HG02885 (cell line): ENCODE data around the gene TMEM107.

Experiments used
- ATAC-seq: cut with Tn5 transposase; IDR thresholded peaks from one replicate; pipeline ENCODE4 v1.9.1; 2021; ENCODE audit warnings: mild to moderate bottlenecking; ENCODE audit not compliant: unreplicated experiment, poor library complexity

The TMEM107 gene

GRCh38 chr17:8140065-8141029, 35.8 kb downstream of the TMEM107 start:
- no peak for ATAC-seq

DNA sequence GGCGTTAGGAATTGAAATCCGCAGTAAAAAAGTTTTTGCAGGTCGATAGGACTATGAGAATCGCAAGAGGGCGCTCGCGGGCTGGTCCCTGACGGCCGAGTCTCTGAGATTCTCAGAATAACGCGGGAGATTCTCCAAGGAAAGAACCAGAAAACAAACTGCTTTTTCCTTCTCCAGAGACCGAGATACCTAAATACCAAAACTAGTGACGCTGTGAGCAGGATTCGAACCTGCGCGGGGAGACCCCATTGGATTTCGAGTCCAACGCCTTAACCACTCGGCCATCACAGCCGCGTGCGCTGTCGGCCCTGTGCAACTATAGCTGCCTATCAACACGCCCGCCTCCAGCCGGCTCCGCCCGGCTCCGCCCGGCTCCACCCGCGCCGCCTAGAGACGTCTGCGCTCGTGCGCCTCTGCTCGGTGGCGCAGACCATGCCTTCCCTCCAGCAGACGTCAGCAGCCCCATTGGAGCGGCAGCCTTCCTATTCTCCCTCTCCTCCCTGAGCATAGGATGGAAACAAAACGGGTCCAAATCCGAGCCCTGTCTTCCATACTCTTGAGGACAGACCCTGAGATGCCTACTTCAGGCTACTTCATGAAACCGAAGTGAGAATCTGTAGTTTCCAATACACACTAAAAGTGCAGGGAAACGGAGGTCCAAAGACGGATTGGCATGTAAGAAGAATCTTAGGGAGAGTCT, 37.4 kb downstream of the TMEM107 start:
- peak; percentile 91 for ATAC-seq

DNA sequence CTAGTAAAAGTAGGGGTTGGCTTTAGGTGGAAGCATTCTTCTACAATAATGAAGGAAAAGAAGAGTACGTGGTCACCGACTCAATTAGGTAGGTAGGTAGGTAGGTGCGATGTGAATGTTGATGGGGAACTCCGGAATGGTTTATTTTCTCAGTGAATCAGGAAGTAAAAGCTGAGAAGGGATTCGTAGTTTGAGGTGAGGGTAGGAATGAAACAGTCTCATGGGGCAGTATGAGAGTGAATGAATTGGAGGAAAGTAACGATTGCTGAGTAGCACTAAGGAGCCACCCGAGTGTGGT, 37.9 kb downstream of the TMEM107 start:
- no peak for ATAC-seq

DNA sequence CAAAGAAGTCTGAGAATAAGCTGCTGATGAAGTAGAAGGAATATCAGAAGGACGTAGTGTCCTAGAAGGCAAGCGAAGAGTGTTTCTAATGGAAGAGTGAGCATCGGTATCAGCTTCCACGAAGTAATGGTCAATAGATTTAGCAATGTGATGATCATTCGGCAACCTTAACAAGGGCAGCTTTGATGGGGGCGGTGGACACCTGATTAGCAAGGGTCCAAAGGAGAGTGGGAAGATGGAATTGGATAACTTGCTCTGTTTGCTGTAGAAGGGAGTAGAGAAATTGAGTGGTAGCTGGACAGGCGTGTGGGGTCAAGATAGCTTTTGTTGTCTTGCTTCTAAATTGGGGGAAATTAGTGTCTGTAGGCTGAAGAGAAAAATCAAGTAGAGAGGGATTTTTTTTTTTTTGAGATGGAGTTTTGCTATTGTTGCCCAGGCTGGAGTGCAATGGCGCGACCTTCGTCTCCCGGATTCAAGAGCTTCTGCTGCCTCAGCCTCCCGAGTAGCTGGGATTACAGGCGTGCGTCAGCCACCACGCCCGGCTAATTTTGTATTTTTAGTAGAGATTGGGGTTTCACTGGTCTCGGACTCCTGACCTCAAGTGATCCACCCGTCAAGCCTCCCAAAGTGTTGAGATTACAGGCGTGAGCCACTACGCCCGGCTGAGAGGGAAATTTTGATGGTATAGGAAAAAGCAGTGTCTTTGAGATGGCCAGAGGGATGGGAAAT, 38.4 kb downstream of the TMEM107 start:
- no peak for ATAC-seq

DNA sequence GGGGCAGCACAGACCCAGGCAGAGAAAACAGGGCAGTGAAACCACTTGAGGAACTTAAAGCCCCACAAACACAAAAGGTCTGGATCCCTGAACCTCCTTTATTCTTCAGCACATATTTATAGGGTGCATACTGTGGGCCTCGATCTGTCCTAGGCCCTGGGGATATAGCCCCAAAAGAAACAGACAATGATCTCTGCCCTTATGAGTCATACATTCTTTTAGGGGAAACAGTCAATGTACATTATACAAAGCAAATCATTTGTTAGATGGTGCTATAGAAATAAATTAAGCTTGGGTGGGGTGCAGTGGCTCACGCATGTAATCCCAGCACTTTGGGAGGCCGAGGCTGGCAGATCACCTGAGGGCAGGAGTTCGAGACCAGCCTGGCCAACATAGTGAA, 42.2 kb downstream of the TMEM107 start:
- no peak for ATAC-seq

DNA sequence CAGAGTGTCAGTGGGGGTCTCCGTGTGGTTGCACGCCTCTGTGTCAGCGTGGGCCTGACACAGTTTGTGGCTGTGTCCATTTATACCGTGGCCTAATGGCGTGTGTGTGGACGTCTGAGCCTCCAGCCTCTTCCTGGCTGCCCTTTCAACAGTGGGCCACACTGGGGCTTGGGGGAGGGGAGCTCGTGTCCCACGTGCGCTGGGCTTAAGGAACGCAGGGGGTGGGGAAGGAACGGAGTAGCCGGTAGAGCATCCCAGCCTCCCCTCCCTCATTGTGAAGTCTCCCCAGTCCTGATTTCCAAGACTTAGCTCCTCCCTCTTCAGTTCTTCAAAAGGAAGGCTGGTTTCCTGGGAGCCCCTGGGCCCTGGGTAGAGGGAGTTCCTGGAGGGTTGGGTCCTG, 42.8 kb downstream of the TMEM107 start:
- no peak for ATAC-seq

DNA sequence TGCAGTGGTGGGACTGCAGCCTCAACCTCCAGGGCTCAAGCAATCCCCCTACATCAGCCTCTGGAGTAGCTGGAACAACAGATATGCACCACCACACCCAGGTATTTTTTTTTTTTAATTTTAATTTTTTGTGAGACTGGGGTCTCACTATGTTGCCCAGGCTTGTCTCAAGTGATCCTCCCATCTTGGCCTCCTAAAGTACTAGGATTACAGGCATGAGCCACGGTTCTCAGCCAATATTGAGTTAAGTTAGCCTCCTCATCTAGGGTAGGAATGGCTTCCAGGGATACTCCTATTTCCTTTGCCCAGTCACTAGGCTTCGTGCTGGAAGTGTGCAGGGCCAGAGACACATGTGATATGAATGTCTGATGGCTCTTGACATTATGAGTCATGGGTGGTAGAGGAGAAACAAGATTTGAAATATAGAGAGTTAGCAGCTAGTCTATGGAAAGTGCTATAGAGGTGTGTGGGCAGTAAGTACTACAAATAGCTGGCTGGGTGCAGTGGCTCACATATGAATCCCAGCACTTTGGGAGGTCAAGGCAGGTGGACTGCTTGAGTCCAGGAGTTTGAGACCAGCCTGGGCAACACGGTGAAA, 44.2 kb downstream of the TMEM107 start:
- no peak for ATAC-seq

DNA sequence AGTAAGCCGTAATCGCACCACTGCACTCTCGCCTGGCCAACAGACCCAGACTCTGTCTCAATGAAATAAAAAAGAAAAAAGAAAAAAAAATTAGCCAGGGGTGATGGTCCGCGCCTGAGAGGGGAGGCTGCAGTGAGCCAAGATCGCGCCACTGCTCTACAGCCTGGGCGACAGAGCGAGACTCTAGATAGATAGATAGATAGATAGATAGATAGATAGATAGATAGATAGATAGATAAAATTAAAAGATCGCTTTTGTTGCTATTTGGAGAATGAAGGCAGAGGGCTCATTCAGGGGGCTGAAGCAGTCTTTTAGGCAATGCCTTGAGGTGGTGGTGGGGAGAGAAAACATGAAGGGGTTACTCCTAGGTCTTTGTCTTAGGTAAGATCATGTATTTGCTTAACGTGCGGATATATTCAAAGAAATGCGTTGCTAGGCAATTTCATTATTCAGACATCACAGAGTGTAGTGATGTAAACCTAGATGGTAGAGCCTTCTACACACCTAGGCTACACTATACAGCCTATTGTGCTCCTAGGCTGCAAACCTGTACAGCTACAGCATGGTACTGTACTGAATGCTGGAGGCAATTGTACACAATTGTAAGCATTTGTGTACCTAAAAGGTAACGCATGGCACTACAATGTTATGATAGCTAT, 47.9 kb downstream of the TMEM107 start:
- ATAC-seq, result no peak

DNA sequence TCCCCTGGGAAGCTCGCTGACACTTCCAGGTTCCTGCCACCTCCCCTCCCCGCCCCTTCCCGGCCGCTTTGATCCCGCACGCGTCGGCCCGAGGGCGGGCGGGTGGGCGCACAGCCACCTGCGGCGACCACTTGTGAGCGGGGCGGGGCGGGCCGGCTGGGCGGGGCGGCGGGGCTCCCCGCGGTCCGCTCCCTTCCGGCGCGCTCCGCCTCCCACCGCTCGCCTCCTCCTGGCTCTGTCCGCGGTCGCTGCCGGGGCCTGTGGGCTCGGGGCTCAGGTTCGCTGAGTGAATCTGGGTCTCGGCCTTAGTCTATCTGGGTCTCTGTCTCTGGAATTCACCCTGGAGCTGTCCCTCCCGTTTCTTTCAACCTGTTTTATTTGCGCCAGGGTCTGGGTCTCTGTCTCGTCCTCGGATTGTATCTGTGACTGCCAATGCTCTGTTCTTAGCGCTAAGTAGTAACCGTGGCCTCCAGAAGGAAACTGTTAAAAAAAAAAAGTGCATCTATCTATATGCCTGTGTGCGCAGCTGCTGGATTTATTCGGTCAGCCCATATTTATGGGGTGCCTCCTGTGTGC, 49.6 kb downstream of the TMEM107 start:
- ATAC-seq, result no peak

DNA sequence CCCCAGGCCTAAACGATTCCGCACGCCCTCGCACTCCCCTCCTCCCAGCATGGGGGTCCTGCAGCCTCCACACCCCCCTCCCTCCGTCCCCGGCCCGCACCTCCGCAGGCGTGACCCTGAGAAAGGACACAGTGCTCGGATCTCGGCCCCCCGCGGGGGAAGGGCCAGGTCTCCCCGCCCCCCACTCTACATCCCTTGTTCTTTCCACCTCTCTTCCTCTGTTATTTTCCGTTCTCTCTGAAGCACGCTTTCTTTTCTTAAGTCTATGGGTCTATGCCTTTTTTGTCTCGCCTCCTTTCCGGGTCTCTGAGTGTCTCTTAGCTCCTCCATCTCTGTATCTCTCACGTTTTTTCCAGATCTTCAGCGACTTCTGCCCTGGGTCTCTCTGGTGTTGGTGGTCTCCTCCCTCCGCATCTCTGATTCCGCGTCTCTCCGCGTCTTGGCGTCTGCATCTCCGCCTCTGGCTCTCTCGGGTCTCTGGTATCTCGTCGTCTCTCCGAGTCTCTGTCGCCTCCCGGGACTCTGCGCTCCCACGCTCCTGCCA, 50.2 kb downstream of the TMEM107 start:
- ATAC-seq, result no peak

DNA sequence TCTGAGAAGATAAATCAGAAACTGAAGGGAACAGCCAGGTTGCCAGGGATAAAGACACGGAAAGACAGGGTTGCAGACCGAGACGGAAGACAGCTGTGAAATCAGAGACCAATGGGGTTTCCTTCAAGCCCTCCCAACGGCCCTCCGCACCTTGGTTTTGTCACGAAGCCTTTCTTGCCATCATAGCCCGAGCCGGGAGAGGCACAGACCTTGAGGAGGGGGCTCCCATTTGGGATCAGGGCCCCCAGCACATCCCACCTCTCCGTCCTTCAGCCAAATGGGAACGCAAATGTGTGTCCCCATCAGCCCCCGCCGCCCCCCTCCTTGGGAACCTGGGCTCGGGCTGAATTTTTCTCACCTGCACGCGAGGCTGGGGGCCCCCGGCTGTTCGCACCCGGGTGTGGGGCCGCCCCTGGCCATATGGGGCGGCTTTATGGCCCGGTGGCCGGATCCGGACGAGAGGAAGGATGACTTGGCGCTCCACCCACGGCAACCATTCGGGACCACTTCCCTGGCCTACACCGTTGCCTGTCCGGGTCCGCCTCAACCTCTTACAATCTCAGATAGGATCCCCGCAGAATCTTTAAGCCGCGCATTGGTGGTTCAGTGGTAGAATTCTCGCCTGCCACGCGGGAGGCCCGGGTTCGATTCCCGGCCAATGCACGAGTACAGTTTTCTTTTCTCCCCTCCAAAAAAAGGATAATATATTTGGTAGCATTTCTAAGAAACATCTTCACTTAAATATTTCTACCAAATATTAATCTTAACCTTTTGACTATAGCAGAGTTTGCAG, 50.8 kb downstream of the TMEM107 start:
- ATAC-seq, result peak; percentile 31

DNA sequence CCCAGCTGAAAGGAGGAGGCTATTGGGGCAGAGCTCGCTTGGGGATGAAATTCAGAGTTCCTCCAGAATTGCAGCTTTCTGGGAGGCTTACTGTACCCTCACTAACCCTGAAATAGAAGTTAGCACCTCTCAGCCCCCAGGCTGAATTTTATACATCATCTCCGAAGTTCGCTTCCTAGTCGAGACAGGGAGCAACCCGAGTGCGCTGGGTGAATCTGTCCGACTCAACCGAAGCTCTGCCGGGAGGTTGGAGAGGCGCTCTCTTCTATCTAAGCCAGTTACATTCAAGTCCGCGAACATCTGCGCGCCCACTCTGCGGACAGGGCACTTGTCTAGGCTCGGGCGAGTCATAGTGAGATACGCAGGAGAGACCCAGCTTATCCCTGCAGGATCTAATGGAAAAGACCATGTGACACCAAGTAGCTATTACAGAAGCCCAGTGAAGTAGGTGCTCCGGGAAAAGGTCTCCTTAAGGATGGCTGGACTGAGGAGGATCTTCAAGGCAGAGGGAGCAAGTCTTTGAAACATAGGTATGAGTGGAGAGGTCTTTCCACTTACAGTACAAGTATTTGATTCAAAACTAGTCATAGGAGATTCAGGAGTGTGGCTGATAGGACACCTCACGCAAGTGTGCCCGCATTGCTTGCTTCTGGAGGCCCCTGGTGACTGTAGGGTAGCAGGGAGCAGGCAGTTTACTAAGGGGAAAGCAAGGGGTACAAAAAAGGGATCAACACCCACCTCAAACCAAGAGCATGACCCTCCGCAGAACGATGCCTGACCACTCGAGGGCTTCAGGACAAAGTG, 51.6 kb downstream of the TMEM107 start:
- ATAC-seq, result no peak

GRCh38 chr17:8123695-8124349, 52.4 kb downstream of the TMEM107 start, which contains the start of gene HES7:
HES7 (minus strand) TSS chr17:8124106; CDS start chr17:8124084, 22 bp downstream.
- no peak for ATAC-seq

GRCh38 chr17:8122924-8123694, 53.1 kb downstream of the TMEM107 start:
- no peak for ATAC-seq
